ENCODE data around the gene ARHGAP21.

The ARHGAP21 gene

DNA sequence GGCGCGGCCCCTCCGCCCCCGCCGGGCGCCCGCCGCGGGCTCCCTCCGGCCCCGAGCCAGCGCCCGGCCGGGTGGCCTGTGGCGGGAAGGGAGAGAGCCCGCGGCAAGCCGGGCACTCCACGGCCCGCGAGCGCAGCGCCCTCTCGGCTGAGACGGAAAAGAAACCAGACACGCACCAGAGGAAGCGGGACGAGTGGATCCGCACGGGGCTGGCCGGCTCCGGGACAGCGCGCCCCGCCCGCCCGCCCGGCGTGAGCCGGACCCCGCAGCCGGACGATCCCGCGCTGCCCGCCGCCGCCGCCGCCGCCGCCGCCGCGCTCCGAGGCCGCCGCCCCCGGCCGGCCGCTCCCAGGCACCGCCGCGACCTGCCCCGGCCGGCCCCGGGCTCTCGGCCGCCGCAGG lies 300 bp downstream of the ARHGAP21 start:
- TF ChIP-seq, protein P1, sequence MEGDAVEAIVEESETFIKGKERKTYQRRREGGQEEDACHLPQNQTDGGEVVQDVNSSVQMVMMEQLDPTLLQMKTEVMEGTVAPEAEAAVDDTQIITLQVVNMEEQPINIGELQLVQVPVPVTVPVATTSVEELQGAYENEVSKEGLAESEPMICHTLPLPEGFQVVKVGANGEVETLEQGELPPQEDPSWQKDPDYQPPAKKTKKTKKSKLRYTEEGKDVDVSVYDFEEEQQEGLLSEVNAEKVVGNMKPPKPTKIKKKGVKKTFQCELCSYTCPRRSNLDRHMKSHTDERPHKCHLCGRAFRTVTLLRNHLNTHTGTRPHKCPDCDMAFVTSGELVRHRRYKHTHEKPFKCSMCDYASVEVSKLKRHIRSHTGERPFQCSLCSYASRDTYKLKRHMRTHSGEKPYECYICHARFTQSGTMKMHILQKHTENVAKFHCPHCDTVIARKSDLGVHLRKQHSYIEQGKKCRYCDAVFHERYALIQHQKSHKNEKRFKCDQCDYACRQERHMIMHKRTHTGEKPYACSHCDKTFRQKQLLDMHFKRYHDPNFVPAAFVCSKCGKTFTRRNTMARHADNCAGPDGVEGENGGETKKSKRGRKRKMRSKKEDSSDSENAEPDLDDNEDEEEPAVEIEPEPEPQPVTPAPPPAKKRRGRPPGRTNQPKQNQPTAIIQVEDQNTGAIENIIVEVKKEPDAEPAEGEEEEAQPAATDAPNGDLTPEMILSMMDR (IDR thresholded peaks at IDR 0.05; ENCODE audit: borderline replicate concordance, control extremely low read depth, extremely low read depth, insufficient read depth, missing control alignments) = no peak
- in situ Hi-C loops (cut with MboI; ENCODE audit: low sequenced_read_pairs, unreplicated experiment) = no loop called here
- DNase-seq (ENCODE audit: low spot score) = peak; percentile 54

DNA sequence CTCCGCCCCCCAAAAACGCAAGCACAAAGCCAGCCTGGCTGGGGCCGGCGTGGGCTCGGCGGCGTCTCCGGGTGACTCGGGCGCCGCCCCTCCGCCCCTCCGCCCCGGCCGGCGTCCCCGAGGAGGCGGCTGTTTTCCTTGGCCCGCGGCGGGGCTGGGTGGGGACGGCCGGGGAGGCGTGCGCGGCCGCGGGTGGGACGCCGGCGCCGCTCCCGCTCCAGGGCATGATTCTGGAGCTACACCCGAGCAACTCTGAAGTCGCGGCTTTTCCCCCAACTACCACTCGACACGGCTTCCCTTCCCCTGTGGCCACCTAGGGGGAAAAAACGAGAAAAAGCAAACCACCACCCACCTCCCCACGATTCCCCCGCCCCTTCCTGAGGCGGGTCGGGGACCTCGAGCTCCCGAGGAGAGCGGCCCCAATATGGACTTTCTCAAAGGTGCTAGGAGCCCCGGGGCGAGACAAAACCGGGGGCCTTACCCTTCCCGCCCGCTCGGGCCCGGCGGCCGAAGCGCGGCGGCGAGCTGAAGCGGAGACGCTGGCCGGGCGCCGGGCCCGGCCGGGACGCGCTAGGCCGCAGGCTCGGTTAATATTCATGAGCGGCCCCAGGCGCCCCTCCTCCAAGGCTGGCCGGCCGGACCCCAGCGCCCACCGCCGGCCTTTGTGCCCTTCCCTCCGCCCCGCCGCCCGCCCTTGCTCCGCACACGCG lies 856 bp downstream of the ARHGAP21 start:
- in situ Hi-C loops (cut with MboI; ENCODE audit: low sequenced_read_pairs, unreplicated experiment) = no loop called here
- DNase-seq (ENCODE audit: low spot score) = peak; percentile 78
- TF ChIP-seq, protein P1 (IDR thresholded peaks at IDR 0.05; ENCODE audit: borderline replicate concordance, control extremely low read depth, extremely low read depth, insufficient read depth, missing control alignments) = no peak

DNA sequence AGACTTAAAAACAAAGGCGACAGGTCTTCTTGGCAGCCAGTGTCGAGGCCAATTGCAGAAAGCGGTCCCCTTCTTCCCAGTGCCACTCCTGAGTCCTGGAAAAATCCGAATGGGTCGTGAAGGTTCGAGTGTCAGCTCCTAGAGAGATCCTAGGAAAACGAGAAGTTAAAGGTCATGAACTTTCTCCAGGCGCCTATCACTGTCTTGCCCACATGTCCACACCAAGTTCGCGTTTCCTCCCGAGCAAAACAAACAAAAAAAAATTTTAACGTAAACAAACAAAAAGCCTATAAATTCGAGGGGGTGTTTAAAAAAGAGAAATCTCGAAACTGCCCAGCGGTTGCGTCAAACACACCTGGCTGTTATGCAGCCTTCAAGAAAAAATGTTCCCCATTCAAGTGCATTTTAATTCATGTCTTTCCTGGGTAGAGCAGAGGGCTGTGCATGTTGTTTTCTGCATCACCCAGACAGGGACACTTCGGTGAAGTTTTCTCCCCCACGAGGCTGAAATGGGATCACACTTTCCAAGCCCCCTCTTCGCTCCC lies 1.5 kb downstream of the ARHGAP21 start:
- DNase-seq (ENCODE audit: low spot score) = no peak

DNA sequence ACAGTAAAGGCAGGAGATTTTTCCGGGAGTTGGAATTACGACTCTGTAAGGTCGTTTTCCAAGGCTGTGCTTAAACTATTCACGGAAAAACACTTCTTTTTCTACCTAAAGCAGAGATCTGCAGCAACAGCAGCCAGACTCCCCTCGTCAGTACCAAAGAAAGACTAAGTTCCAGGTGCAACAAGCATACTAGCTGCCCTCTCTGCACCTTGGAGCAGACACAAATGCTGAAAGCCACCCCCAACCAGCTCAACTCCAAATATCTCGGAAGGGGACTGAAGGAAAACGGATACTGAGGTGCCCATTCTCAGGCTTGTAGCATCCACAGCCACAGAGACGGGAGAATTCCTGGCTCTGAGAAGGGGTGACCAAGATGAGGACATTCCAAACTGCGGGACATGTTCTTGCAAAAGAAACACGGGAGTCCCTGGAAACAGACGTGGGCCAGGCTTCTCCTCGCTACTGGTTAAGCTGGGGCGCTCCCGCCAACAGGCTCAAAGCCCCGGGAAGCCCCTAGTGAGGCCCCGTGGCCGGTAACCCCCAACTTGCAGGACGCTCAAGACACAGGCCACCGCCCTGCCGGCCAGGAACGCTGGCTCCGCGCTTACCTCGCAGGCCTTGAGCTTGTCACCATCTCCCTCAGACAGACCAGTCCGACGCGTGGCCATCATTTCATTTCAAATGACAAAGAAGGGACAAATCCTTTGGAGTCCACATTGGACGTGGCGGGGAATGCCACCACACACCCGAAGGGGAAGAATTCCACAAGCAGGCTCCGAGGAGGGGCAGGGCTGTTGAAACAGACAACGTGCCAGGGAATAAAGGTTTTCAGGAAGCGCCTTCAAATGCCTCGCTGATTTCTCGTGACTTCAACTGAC lies 2.2 kb downstream of the ARHGAP21 start:
- DNase-seq (ENCODE audit: low spot score) = no peak
- in situ Hi-C loops (cut with MboI; ENCODE audit: low sequenced_read_pairs, unreplicated experiment) = no loop called here
- TF ChIP-seq, protein P1 (IDR thresholded peaks at IDR 0.05; ENCODE audit: borderline replicate concordance, control extremely low read depth, extremely low read depth, insufficient read depth, missing control alignments) = no peak

More for the DNA sequence above, 1.5 kb downstream of the ARHGAP21 start:
- TF ChIP-seq, protein P1 (IDR thresholded peaks at IDR 0.05; ENCODE audit: borderline replicate concordance, control extremely low read depth, extremely low read depth, insufficient read depth, missing control alignments) = no peak
- in situ Hi-C loops (cut with MboI; ENCODE audit: low sequenced_read_pairs, unreplicated experiment) = no loop called here

DNA sequence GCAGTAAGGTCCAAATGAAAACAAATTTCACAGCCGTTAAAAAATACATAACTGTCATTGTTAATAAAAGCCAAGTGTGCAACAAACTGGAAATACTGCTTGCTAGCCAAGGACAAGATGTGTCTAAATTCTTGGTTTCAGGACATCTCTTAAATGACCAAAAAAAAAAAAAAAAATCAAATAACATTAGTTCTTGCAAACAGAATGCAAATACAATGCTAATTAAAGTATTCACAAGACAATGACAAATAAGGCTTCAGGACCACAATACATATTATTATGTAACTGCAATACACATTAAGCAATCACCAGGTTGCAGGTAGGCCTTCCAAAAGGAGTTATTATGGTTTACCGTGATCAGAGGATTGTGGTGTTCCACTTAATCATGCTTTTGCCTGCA lies 3.6 kb downstream of the ARHGAP21 start:
- DNase-seq (ENCODE audit: low spot score) = no peak
- TF ChIP-seq, protein P1 (IDR thresholded peaks at IDR 0.05; ENCODE audit: borderline replicate concordance, control extremely low read depth, extremely low read depth, insufficient read depth, missing control alignments) = no peak
- in situ Hi-C loops (cut with MboI; ENCODE audit: low sequenced_read_pairs, unreplicated experiment) = no loop called here

DNA sequence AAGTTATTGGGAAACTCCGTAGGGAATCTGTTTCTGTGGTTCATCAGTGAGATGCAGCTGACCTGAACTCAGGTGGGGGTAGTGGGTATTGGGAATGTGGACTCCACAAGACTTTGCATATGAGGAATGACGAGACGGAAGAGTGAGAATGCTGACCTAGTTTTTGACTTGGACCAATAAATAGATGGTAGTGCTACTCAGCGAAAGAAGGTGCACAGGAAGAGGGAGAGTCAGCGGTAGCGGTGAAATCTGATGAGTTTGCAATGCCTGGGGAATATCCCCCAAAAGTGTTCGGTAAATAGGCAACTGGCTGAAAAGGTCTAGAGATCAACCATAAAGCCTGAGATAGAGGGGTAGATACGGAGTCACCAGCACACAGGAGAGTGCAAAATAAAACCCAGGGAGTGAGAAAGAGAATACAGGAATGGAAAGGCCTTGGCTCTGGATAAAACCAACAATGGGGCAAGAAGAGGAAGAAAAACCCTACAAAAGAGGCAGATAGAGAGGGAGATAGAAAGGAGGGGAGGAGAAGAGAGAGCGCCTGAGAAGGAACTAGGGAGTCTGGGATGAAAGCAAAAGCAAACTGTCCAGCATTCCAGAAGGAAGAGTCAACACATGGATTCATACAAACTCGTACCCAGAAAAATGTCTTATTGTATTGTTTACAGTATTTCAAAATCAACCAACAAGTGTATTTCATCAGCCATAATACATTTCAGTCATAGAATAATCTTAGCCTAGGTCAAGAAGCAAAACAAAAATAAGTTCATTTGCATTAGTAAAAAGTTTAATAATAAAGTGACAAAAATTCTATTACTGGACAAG lies 5.4 kb downstream of the ARHGAP21 start:
- no peak for DNase-seq (ENCODE audit: low spot score)
- TF ChIP-seq, protein P1 (IDR thresholded peaks at IDR 0.05; ENCODE audit: borderline replicate concordance, control extremely low read depth, extremely low read depth, insufficient read depth, missing control alignments) = no peak
- in situ Hi-C loops (cut with MboI; ENCODE audit: low sequenced_read_pairs, unreplicated experiment) = no loop called here
